ENCODE results near the gene LRP1B. TPM values are rescaled to one million over a fixed set of nuclear protein-coding genes. Genes with fewer than 3 reads are reported as not detected.

Gene LRP1B
- polyA plus RNA-seq, 2 of the 4 experiments (the other 2 are of a cell fraction) = 0.03 TPM; not detected in 1

DNA sequence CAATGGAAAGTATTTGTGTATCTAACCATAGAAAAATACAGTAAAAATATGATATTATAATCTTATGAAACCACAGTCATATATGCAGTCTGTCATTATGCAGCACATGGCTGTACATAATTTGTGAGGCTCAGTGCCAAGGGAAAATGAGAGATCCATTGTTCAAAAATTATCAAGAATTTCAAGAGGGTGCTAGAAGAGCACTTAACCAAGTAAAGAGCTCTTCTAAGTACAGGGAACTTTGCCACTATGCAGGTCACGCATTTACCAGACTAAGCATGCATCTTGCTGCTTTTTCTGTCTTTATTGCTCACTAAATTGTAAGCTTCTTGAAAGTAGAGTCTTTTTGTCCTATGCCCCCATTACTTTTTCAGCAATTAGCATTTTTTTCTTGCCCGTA lies 438.0 kb downstream of the LRP1B start:
- H3K27ac ChIP-seq = no peak overlapping the region
- ChIA-PET POLR2A (no interaction called here), CTCF (interaction anchor here (0.9 kb wide), 1 partner anchor 10 kb away, joined by 3 read pairs; no protein-coding TSS in a partner anchor)
- DNase-seq (ENCODE audit: low read depth in 1 of 2, low spot score in 1 of 2) (no peak), ATAC-seq (no peak), FAIRE-seq (no peak)
- no peaks in the 10 kb centered on the region for H3K9me3 ChIP-seq
- WGBS (ENCODE audit: missing lambda C conversion rate) = 10% methylated on average over 2 of the region's 2 CpGs
- H3K4me3 ChIP-seq = no peak overlapping the region
- H3K4me1 ChIP-seq = no peaks in the 10 kb centered on the region
- no peak overlapping the region for H3K4me2 ChIP-seq
- TF ChIP-seq CHD4 (IDR thresholded peaks at IDR 0.05; ENCODE audit: borderline replicate concordance) (no peak), HDAC2 (IDR thresholded peaks at IDR 0.05) (no peak), POLR2AphosphoS2 (conservative IDR thresholded peaks at IDR 0.05; ENCODE audit: low read length) (no peak), JUNB (IDR thresholded peaks at IDR 0.05) (no peak), ZFP36 (IDR thresholded peaks at IDR 0.05; ENCODE audit: borderline replicate concordance, partially characterized antibody) (no peak), PBX3 (IDR thresholded peaks at IDR 0.05) (no peak), POLR2A (IDR thresholded peaks at IDR 0.05; ENCODE audit: low read length) (no peak), PHF8 (IDR thresholded peaks at IDR 0.05; ENCODE audit: borderline replicate concordance, low read depth) (no peak), EHF (CRISPR knock-in tag; IDR thresholded peaks at IDR 0.05) (no peak)
- TF ChIP-seq, protein P1, sequence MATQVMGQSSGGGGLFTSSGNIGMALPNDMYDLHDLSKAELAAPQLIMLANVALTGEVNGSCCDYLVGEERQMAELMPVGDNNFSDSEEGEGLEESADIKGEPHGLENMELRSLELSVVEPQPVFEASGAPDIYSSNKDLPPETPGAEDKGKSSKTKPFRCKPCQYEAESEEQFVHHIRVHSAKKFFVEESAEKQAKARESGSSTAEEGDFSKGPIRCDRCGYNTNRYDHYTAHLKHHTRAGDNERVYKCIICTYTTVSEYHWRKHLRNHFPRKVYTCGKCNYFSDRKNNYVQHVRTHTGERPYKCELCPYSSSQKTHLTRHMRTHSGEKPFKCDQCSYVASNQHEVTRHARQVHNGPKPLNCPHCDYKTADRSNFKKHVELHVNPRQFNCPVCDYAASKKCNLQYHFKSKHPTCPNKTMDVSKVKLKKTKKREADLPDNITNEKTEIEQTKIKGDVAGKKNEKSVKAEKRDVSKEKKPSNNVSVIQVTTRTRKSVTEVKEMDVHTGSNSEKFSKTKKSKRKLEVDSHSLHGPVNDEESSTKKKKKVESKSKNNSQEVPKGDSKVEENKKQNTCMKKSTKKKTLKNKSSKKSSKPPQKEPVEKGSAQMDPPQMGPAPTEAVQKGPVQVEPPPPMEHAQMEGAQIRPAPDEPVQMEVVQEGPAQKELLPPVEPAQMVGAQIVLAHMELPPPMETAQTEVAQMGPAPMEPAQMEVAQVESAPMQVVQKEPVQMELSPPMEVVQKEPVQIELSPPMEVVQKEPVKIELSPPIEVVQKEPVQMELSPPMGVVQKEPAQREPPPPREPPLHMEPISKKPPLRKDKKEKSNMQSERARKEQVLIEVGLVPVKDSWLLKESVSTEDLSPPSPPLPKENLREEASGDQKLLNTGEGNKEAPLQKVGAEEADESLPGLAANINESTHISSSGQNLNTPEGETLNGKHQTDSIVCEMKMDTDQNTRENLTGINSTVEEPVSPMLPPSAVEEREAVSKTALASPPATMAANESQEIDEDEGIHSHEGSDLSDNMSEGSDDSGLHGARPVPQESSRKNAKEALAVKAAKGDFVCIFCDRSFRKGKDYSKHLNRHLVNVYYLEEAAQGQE (IDR thresholded peaks at IDR 0.05) = no peak
- TF ChIP-seq, protein P2, sequence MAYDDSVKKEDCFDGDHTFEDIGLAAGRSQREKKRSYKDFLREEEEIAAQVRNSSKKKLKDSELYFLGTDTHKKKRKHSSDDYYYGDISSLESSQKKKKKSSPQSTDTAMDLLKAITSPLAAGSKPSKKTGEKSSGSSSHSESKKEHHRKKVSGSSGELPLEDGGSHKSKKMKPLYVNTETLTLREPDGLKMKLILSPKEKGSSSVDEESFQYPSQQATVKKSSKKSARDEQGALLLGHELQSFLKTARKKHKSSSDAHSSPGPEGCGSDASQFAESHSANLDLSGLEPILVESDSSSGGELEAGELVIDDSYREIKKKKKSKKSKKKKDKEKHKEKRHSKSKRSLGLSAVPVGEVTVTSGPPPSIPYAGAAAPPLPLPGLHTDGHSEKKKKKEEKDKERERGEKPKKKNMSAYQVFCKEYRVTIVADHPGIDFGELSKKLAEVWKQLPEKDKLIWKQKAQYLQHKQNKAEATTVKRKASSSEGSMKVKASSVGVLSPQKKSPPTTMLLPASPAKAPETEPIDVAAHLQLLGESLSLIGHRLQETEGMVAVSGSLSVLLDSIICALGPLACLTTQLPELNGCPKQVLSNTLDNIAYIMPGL (CRISPR knock-in tag; IDR thresholded peaks at IDR 0.05; ENCODE audit: borderline replicate concordance) = no peak

- WGBS (ENCODE audit: missing lambda C conversion rate) = 26% methylated on average over 2 of the region's 2 CpGs
- CTCF ChIA-PET = interaction anchor here (1.0 kb wide), 1 partner anchor 10 kb away, joined by 3 read pairs; no protein-coding TSS in a partner anchor
- POLR2A ChIA-PET = no interaction called here
- DNase-seq (ENCODE audit: low read depth in 1 of 2, low spot score in 1 of 2) = no peak
- TF ChIP-seq HOXB5 (CRISPR knock-in tag; IDR thresholded peaks at IDR 0.05) (no peak), RNF2 (IDR thresholded peaks at IDR 0.05; ENCODE audit: borderline replicate concordance, low read depth) (no peak), HDAC2 (IDR thresholded peaks at IDR 0.05) (no peak), NFE2L2 (conservative IDR thresholded peaks at IDR 0.05; ENCODE audit: low read length) (peak; percentile 66), MAFK (IDR thresholded peaks at IDR 0.05; ENCODE audit: partially characterized antibody) (peak; percentile 5)
- Histone ChIP-seq H3K4me1 (no peaks in the 10 kb centered on the region), H3K9me3 (no peaks in the 10 kb centered on the region), H3K4me3 (no peak overlapping the region), H3K4me2 (no peak overlapping the region), H3K27ac (no peak overlapping the region)
- FAIRE-seq = no peak
- no peak for ATAC-seq
These were observed 454.7 kb downstream of the LRP1B start for GRCh38 chr2:141676139-141676538.

DNA sequence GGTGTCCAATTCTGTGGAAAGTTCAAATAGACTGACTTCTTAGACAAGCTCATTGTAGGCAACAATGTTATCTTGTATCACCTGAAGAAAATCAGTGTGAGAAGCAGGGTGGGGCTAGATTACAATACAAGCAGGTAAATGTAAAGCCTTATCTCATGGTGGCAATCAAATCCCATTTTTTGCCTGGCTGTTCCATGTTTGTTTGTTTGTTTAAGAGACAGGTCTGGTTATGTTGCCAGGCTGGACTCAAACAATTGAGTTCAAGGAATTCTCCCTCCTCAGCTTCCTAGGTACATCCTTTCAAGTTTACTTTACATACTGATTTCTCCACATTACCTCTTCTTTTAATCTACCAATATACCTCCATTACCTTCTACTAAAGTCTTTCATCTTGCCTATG lies 464.6 kb downstream of the LRP1B start:
- Histone ChIP-seq H3K4me1 (no peaks in the 10 kb centered on the region), H3K4me2 (no peak overlapping the region), H3K9me3 (no peaks in the 10 kb centered on the region), H3K4me3 (no peak overlapping the region), H3K27ac (no peak overlapping the region)
- ChIA-PET CTCF (interaction anchor here (0.7 kb wide), 1 partner anchor 9 kb away, joined by 3 read pairs; no protein-coding TSS in a partner anchor), POLR2A (no interaction called here)
- TF ChIP-seq FOXS1 (CRISPR knock-in tag; IDR thresholded peaks at IDR 0.05) (no peak), EHMT2 (IDR thresholded peaks at IDR 0.05; ENCODE audit: low read depth) (no peak), CHD2 (IDR thresholded peaks at IDR 0.05; ENCODE audit: low read length, partially characterized antibody) (no peak), RAD21 (conservative IDR thresholded peaks at IDR 0.05 in 1 of 2, IDR thresholded peaks at IDR 0.05 in 1 of 2) (no peak), POLR2A (IDR thresholded peaks at IDR 0.05; ENCODE audit: low read length) (no peak), RNF2 (IDR thresholded peaks at IDR 0.05; ENCODE audit: borderline replicate concordance, low read depth) (no peak), CHD4 (IDR thresholded peaks at IDR 0.05; ENCODE audit: borderline replicate concordance) (no peak), KDM1A (IDR thresholded peaks at IDR 0.05; ENCODE audit: low read depth) (no peak), EP300 (IDR thresholded peaks at IDR 0.05) (no peak), BHLHE40 (IDR thresholded peaks at IDR 0.05; ENCODE audit: low read depth, low read length) (no peak)
- TF ChIP-seq, protein P3, sequence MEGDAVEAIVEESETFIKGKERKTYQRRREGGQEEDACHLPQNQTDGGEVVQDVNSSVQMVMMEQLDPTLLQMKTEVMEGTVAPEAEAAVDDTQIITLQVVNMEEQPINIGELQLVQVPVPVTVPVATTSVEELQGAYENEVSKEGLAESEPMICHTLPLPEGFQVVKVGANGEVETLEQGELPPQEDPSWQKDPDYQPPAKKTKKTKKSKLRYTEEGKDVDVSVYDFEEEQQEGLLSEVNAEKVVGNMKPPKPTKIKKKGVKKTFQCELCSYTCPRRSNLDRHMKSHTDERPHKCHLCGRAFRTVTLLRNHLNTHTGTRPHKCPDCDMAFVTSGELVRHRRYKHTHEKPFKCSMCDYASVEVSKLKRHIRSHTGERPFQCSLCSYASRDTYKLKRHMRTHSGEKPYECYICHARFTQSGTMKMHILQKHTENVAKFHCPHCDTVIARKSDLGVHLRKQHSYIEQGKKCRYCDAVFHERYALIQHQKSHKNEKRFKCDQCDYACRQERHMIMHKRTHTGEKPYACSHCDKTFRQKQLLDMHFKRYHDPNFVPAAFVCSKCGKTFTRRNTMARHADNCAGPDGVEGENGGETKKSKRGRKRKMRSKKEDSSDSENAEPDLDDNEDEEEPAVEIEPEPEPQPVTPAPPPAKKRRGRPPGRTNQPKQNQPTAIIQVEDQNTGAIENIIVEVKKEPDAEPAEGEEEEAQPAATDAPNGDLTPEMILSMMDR (IDR thresholded peaks at IDR 0.05) = no peak
- ATAC-seq (no peak), FAIRE-seq (no peak), DNase-seq (ENCODE audit: low read depth in 1 of 2, low spot score in 1 of 2) (no peak)

All from A549 (cell line).